ENCODE results near the gene PRAMEF7. TPM values are rescaled to one million over a fixed set of nuclear protein-coding genes. Genes with fewer than 3 reads are reported as not detected.
"Not testable (repeated sequence)": the region's sequence is repeated elsewhere in the genome, so short reads cannot be mapped to it uniquely, and the experiment has no call there.

PRAMEF7 gene
- polyA plus RNA-seq (ENCODE audit: insufficient read length in 10 of 10) = not detected
- long read RNA-seq, donor 1 = 0 reads
- long read RNA-seq, donor 2 = 0 reads
- long read RNA-seq, donor 3 = 0 reads
- long read RNA-seq, donor 4 = 0 reads
- long read RNA-seq, donor 5 = 0 reads
- long read RNA-seq, donor 6 = 0 reads
- long read RNA-seq, donor 7 = 0 reads
- long read RNA-seq, donor 8 = 0 reads
- long read RNA-seq, donor 9 = 0 reads

DNA sequence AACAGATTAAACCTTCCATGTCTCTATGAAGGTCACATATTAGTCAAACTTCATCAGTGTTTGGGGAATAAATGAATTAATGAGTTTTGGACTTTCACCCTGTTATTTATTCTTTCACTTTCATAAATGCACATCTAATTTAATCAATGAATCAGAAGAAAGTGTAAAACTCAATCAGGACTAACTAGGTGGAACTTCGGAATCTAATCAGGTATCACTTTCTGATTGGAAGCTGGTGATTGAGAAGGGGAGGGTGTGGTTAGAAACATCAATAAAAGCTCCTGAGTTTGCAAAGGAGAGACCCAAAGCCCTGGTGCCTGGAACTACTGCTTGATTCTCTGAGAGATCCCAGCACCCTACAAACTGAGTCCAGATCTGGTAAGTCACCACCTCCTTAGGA, at the start of gene PRAMEF7:
Gene PRAMEF7, plus strand, starts transcription at position 301 of the 400 bp plus-strand sequence. CDS start 1,083 bp downstream, outside the sequence.
- DNase-seq = not testable (repeated sequence)

DNA sequence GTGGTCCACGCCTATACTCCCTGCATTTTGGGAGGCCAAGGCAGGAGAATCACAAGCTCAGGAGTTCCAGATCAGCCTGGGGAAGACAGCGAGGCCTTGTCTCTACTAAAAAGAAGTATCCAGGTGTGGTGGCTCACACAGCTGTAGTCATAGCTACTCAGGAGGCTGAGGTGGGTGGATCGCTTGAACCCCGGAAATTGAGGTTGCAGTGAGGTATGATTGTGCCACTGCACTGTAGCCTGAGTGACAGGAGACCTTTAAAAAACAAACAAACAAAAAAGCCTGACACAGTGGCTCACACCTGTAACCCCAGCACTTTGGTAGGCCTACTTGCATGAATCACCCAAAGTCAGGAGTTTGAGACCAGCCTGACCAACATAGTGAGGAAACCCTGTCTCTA, 38.0 kb upstream of the PRAMEF7 start:
- not testable (repeated sequence) for DNase-seq

GRCh38 chr1:12886101-12886500, 30.3 kb upstream of the PRAMEF7 start, which contains the start of gene PRAMEF4:
Gene PRAMEF4, minus strand, starts transcription at chr1:12886201. Its CDS starts 2,807 bp downstream, at chr1:12883394.
- not testable (repeated sequence) for DNase-seq

GRCh38 chr1:12898170-12898569, 18.2 kb upstream of the PRAMEF7 start, which contains the start of gene PRAMEF10:
Gene PRAMEF10, minus strand, starts transcription at chr1:12898270. Its CDS starts 2,423 bp downstream, at chr1:12895847.
- not testable (repeated sequence) for DNase-seq

DNA sequence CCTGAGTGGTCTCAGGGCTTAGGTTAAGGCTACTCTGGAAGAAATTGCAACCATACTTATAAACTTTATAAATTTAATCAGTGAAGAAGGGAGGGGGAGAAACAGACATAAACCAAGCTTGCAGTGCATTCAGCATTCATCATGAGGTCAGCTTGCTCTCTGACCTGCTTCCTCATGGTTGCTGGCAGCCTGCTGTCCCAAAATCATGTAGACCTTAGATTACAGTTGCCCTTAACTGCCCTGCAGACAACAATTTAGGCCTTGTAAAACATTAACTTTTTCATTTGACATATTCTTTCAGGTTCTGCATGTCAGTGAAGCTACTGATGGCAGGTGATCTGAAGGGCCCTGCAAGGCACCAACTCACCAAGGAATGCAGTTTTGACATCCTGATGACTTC, 17.2 kb upstream of the PRAMEF7 start:
- not testable (repeated sequence) for DNase-seq

GRCh38 chr1:12903793-12904572, 12.4 kb upstream of the PRAMEF7 start:
- not testable (repeated sequence) for DNase-seq

DNA sequence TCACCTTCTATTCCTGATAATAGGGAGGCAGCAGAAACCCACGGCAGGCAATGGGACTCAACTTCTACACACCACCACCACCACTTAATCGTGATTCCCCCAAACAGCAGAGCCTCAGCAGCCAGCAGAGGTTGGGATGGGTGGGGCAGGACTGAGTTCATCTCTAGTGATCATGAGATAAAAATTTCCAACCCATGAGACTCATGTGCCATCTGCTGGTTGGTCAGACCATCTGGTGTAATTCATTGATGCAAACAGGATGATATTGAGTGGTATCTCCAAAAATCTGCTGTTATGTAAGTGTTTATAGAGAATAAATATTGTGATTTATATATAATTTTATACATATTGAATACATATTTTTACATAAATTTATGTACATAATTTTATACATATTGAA, 5.3 kb downstream of the PRAMEF7 start:
- DNase-seq = not testable (repeated sequence)

DNA sequence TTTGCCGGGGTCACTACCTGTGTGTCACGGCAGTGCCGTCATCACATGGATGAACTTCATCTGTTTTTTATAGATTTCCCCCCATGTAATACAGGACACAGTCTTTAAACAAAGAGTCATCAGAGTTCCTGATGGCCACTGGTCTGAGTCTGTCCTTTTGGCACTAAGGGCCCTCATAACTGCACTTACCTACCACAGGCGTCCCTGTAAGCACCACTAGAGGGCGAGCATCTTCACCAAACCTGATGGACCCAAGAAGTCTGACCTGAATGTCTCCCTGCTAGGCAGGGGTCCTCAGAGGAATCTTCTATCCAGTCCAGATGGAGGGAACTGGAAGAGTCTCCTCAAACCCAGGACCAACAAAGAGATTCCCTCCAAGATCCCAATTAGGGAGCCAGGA, 8.0 kb downstream of the PRAMEF7 start:
- DNase-seq = not testable (repeated sequence)

DNA sequence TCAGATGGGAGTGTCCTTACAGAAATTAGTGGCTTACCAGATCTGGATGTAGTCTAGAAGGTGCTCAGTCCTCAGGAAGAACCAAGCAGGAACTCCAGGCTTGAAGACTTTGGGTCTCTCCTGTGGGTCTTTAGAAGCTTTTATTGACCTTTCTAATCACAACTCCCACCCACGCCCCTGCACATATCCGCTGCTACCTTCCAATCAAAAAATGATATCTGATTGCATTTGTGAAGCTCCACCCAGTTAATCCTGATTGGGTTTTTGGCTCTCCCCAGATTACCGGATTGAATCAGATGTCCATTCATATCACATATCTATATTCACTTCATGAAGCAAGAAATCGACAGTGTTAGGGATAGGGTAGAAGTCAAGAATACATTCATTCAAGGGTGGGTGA, 31.1 kb downstream of the PRAMEF7 start, which contains the start of gene PRAMEF6:
Gene PRAMEF6, minus strand, starts transcription at position 101 of the 400 bp plus-strand sequence. CDS start 5,062 bp downstream, outside the sequence.
- DNase-seq = not testable (repeated sequence)

Other genes with a start within 250 kb of the PRAMEF7 start
- not detected for gene AADACL3, start 200.5 kb upstream of the PRAMEF7 start, polyA plus RNA-seq (ENCODE audit: insufficient read length in 10 of 10)
- gene CFAP107, start 170.4 kb upstream of the PRAMEF7 start, polyA plus RNA-seq (ENCODE audit: insufficient read length in 10 of 10) = 1 to 10 TPM in 2 of 10 donors, under 1 TPM in 7, not detected in 1; 0.12 to 1.5 (median 0.52) TPM
- gene PRAMEF12, start 142.9 kb upstream of the PRAMEF7 start, polyA plus RNA-seq (ENCODE audit: insufficient read length in 10 of 10) = not detected
- not detected for gene PRAMEF1, start 125.2 kb upstream of the PRAMEF7 start, polyA plus RNA-seq (ENCODE audit: insufficient read length in 10 of 10)
- gene PRAMEF11, start 85.2 kb upstream of the PRAMEF7 start, polyA plus RNA-seq (ENCODE audit: insufficient read length in 10 of 10) = not detected
- not detected for gene HNRNPCL1, start 67.9 kb upstream of the PRAMEF7 start, polyA plus RNA-seq (ENCODE audit: insufficient read length in 10 of 10)
- gene PRAMEF2, start 59.5 kb upstream of the PRAMEF7 start, polyA plus RNA-seq (ENCODE audit: insufficient read length in 10 of 10) = not detected
- gene PRAMEF4, start 30.4 kb upstream of the PRAMEF7 start, polyA plus RNA-seq (ENCODE audit: insufficient read length in 10 of 10) = not detected
- gene PRAMEF10, start 18.3 kb upstream of the PRAMEF7 start, polyA plus RNA-seq (ENCODE audit: insufficient read length in 10 of 10) = not detected
- gene PRAMEF6, start 31.0 kb downstream of the PRAMEF7 start, polyA plus RNA-seq (ENCODE audit: insufficient read length in 10 of 10) = not detected
- gene PRAMEF27, start 140.0 kb downstream of the PRAMEF7 start, polyA plus RNA-seq (ENCODE audit: insufficient read length in 10 of 10) = not detected
- under 1 TPM in 1 of 10 donors, not detected in 9; 0.19 TPM for gene HNRNPCL3, start 144.2 kb downstream of the PRAMEF7 start, polyA plus RNA-seq (ENCODE audit: insufficient read length in 10 of 10)
- not detected for gene PRAMEF25, start 154.2 kb downstream of the PRAMEF7 start, polyA plus RNA-seq (ENCODE audit: insufficient read length in 10 of 10)
- under 1 TPM in 1 of 10 donors, not detected in 9; 0.15 TPM for gene HNRNPCL2, start 200.2 kb downstream of the PRAMEF7 start, polyA plus RNA-seq (ENCODE audit: insufficient read length in 10 of 10)
- gene PRAMEF26, start 239.4 kb downstream of the PRAMEF7 start, polyA plus RNA-seq (ENCODE audit: insufficient read length in 10 of 10) = not detected
- under 1 TPM in 2 of 10 donors, not detected in 8; 0.15 to 0.31 TPM for gene HNRNPCL4, start 249.0 kb downstream of the PRAMEF7 start, polyA plus RNA-seq (ENCODE audit: insufficient read length in 10 of 10)